Right cardiac atrium (tissue), 5 donors: ENCODE results near the gene CKS1B. TPM values are rescaled to one million over a fixed set of nuclear protein-coding genes. Genes with fewer than 3 reads are reported as not detected.

Source experiments
- ATAC-seq, 2 donors: fragments of 200-7000 bp; cut with Tn5 transposase; one replicate each; pipeline versions ENCODE4 v1.8.0 to v1.9.1; 2020; ENCODE audit warnings: moderate library complexity in 2 of 2, mild to moderate bottlenecking in 1 of 2
- DNase-seq, 3 donors: peaks; one replicate each; pipeline ENCODE4 v3.0.0-alpha.2; 2020
- H3K27ac ChIP-seq: one replicate; pipeline ENCODE4 v1.5.1; 2013; ENCODE audit warnings: mild to moderate bottlenecking, low read length, control low read depth, moderate library complexity
- H3K27me3 ChIP-seq: one replicate; pipeline ENCODE4 v1.6.1; 2013; ENCODE audit not compliant: control insufficient read depth, insufficient read depth
- H3K4me1 ChIP-seq: one replicate; pipeline ENCODE4 v1.6.1; 2013; ENCODE audit warnings: low read length; ENCODE audit not compliant: control insufficient read depth, insufficient read depth
- H3K4me3 ChIP-seq: one replicate; pipeline ENCODE4 v1.5.1; 2013; ENCODE audit warnings: low read length, control low read depth
- H3K9me3 ChIP-seq: one replicate; pipeline ENCODE4 v1.6.1; 2013; ENCODE audit warnings: low read length; ENCODE audit not compliant: control insufficient read depth
- WGBS: extraction: QIAGEN DNeasy Blood & Tissue Kit; methylation state at CpG from one replicate; pipeline ENCODE4 v1.1.7; 2013; 5-methylcytosine and 5-hydroxymethylcytosine counted together
- intact Hi-C, 4 donors: fragments of 100-400 bp; cut with DNase I; formaldehyde crosslinking; loops; one replicate each; pipeline versions ENCODE4 v1.11.0 to v1.14.0; 2022 to 2023
- polyA plus RNA-seq: library from polyadenylated mRNA; stranded (reverse); fragments of 200-250 nt; gene quantifications from one replicate; pipeline ENCODE4 v1.2.3, GENCODE V29; 2013
- total RNA-seq, 4 donors: library from RNA; stranded (reverse); fragmentation: NEBNext Ultra II Directional; extraction: Animal tissue kit (Norgen Biotek cat#: 25700); gene quantifications; one replicate each; pipeline ENCODE4 v1.2.1, GENCODE V29; 2021
- donor health status: healthy with polysubstance abuse.
- donor health status: DM: no; HTN: yes; CAD: no.
- donor health status: DM: no; HTN: no; CAD: no.
- donor health status: DM: no; HTN: yes; CAD: no; lungs with severe emphysema.
- donor health status: DM: yes; HTN: yes; CAD: no.

The CKS1B gene
- total and polyA plus RNA-seq, 5 donors, result 19.9 to 28.9 (median 25.4) TPM

DNA sequence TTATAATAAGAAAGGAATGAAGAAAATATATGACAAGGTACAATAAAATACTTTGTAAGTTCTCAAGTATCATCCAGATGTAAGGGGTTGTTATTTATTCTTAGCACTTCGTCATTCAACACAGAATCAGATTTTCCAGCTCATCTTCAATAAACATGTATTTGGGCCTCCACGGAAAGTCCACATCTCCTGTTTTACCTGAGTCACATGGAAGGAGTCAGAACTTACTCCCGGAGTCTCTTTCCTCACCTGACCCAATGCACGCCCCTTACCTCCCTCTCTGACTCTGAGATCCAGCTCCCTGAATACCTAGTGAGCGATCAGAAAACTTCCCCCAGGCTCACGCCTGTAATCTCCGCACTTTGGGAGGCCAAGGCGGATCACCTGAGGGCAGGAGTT is 36.5 kb upstream of the CKS1B start:
- 75% methylated on average over 8 of the region's 8 CpGs for WGBS
- ATAC-seq, result no peak
- DNase-seq, result no peak
- intact Hi-C loops, result no loop called here
- Histone ChIP-seq H3K4me3 (peak overlapping the region; percentile 74), H3K27me3 (no peaks in the 10 kb centered on the region), H3K4me1 (peaks cover 9% of the 10 kb centered on the region), H3K27ac (peak overlapping the region; percentile 86), H3K9me3 (no peaks in the 10 kb centered on the region)

GRCh38 chr1:154938604-154939399 is 35.7 kb upstream of the CKS1B start:
- ATAC-seq (no peak), DNase-seq (no peak)
- Histone ChIP-seq H3K4me3 (no peak overlapping the region), H3K4me1 (peaks cover 9% of the 10 kb centered on the region), H3K27ac (peak overlapping the region; percentile 31), H3K27me3 (no peaks in the 10 kb centered on the region), H3K9me3 (no peaks in the 10 kb centered on the region)
- intact Hi-C loops, result no loop called here
- WGBS, result 93% methylated on average over 7 of the region's 7 CpGs

GRCh38 chr1:154940213-154940560 is 34.3 kb upstream of the CKS1B start:
- H3K9me3 ChIP-seq, result no peaks in the 10 kb centered on the region
- no peak for DNase-seq
- no peak overlapping the region for H3K4me3 ChIP-seq
- WGBS, result 83% methylated on average over 1 of the region's 1 CpG
- intact Hi-C loops, result no loop called here
- no peaks in the 10 kb centered on the region for H3K27me3 ChIP-seq
- no peak for ATAC-seq
- H3K4me1 ChIP-seq, result peaks cover 12% of the 10 kb centered on the region
- H3K27ac ChIP-seq, result no peak overlapping the region

DNA sequence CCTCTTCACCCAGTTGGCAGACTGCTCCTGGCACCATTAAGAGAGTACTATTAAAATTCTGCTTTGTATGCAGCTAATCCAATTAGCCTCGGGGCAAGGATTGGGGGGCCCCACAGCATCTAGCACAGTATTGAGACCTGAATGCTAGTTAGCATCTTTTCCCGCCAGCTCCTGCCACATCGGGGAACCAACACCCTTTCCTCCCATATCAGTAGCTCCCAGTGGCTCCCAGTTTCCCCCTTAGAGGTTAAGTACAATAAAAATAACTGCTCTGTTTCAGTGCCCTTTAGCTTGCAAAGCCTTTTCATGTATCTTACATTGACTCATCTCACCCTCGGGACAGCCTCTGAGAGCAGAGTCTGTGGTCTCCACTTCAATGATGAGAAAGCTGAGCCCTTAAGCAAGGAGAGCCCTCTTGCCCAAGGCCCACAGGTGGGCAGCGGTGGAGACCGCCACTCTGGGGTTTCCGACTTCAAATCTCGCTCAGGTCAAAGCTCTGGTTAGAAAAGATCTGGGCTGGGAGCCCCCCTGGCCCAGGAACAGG is 33.8 kb upstream of the CKS1B start:
- DNase-seq, result no peak
- no peak overlapping the region for H3K4me3 ChIP-seq
- no peaks in the 10 kb centered on the region for H3K27me3 ChIP-seq
- H3K4me1 ChIP-seq, result peaks cover 10% of the 10 kb centered on the region
- no peaks in the 10 kb centered on the region for H3K9me3 ChIP-seq
- intact Hi-C loops, result no loop called here
- no peak for ATAC-seq
- 75% methylated on average over 8 of the region's 8 CpGs for WGBS
- no peak overlapping the region for H3K27ac ChIP-seq

- no peak for DNase-seq
- Histone ChIP-seq H3K27ac (no peak overlapping the region), H3K4me3 (no peak overlapping the region), H3K9me3 (no peaks in the 10 kb centered on the region), H3K4me1 (peaks cover 9% of the 10 kb centered on the region), H3K27me3 (no peaks in the 10 kb centered on the region)
- intact Hi-C loops, result no loop called here
- no peak for ATAC-seq
- 63% methylated on average over 5 of the region's 5 CpGs for WGBS
Observed at GRCh38 chr1:154941333-154942013, 33.0 kb upstream of the CKS1B start.

DNA sequence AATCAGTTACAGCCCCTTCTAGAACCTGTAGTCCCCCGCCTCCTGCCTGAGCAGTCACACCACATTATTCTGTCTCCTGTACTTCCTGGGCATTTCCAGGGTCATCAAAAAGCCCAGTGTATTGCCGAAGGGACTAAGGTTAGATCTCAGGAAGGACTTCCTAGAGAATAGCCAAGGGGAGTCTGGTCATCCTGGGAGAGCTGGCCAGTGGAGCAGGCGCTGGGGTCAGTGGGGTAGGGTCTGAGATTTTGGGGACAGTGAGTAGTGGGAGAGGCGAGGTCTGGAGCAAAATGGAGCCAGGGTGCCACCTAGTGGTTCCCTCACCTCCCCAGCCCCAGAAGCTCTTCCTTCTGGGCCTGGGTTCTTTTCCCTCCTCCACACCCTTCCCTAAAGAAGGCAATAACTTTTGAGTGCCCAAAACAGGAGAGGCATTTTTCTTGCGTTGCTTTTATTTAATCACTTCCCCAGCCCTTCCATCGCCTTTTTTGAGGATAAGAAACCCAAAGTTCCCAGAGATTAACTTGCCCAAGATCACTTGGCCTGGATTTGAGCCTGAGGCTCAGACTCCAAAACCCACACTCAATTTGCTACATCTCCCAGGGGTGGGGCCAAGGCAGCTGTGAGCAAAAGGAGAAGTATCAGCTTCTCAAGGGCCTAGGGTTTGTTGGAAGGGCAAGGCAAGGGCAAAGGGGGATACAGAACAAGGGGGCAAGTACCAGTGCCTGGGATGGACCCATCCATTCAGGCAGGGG is 30.7 kb upstream of the CKS1B start:
- Histone ChIP-seq H3K4me1 (peaks cover 6% of the 10 kb centered on the region), H3K9me3 (no peaks in the 10 kb centered on the region), H3K27ac (peak overlapping the region; percentile 42), H3K4me3 (no peak overlapping the region), H3K27me3 (no peaks in the 10 kb centered on the region)
- 41% methylated on average over 6 of the region's 6 CpGs for WGBS
- intact Hi-C loops, result no loop called here
- ATAC-seq (peak; percentile 32 to 48), DNase-seq (peak in 2 of 3 donors; percentile 64 to 73)

DNA sequence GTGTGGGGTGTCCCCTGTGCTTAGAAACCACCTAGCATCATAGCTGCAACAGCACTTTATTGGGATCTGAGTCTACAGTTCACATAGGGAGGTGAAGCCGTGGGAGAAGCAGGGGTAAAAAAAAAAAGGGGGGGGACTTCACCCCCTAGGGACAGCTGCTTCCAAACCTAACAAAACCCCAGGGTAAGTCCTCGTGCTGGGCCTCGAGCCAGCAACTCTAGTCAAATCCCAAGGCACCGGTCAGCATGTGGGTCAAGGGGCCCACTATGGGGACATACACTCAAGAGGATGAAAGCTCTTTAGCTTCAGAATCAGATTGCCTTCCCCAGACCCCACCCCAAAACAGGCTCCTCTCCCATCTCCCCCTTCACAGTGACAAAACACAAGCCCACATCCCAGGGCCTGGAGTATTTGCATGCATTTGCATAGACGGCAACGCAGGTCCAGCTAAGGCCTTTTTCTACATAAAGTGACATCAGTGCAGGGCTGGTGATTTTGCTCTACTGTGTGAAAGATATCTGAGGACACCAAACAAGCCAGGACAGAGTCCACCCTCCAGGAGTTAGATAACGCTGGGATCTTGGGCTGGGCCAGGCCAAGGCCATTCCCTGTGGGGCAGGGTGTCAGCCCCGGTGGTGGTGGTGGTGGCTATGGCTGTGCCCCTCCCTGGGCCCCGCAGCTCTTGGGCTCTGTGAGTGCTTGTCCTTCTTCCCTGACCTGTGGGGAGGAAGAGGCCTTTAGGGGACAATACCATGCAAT is 29.9 kb upstream of the CKS1B start:
- DNase-seq (peak in 1 of 3 donors; percentile 74), ATAC-seq (no peak)
- WGBS, result 38% methylated on average over 9 of the region's 9 CpGs
- peaks cover 6% of the 10 kb centered on the region for H3K4me1 ChIP-seq
- no peaks in the 10 kb centered on the region for H3K27me3 ChIP-seq
- intact Hi-C loops, result no loop called here
- H3K4me3 ChIP-seq, result no peak overlapping the region
- H3K27ac ChIP-seq, result peak overlapping the region; percentile 42
- H3K9me3 ChIP-seq, result no peaks in the 10 kb centered on the region

GRCh38 chr1:154945160-154945961 is 29.1 kb upstream of the CKS1B start:
- intact Hi-C loops, result no loop called here
- Histone ChIP-seq H3K27me3 (no peaks in the 10 kb centered on the region), H3K9me3 (no peaks in the 10 kb centered on the region), H3K27ac (peak overlapping the region; percentile 9), H3K4me1 (peaks cover 3% of the 10 kb centered on the region), H3K4me3 (no peak overlapping the region)
- no peak for ATAC-seq
- 80% methylated on average over 15 of the region's 15 CpGs for WGBS
- DNase-seq, result no peak

DNA sequence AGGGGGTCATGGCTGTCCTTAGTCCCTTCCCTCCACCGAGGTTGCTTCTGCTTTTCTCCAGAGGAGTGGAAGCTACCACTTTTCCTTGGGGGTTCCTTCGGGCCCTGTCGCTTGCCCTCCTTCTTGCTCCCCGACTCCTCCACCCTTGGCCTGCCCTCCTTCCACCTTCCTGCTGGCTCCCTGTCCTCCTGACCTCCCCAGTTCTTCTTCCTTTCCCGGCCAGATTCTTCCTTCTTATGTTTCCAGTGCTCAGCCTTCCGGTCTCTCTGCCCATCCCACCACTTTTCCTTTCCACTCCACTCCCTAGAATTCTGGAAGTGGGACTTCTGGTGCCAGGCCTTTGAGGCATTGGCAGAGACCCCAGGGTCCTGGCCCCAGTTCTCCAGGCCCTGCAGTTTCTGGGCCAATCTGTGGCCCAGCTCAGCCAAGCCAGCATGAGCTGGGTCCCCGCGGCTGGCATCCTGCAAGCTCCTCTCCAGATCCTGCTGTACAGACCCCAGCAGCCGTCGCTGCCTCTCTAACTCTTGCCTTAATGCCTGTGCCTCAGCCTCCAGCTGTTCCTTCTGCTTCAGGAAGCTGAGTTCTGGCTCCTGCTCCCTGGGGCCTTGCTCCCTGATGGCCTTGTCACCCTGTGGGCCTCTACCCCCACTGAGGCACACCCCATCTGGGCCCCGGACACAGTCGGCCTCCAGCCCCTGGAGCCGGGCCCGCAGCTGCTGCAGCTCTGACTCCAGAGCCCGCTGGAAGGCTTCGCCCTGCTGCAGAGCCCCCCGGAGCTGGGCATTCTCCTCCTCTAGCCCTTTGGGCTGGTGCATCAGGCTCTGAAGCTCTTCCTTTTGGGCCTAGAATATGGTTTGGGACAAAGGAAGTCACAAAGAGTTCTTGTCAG is 28.3 kb upstream of the CKS1B start:
- Histone ChIP-seq H3K4me3 (no peak overlapping the region), H3K27me3 (no peaks in the 10 kb centered on the region), H3K4me1 (peaks cover 3% of the 10 kb centered on the region), H3K27ac (no peak overlapping the region), H3K9me3 (no peaks in the 10 kb centered on the region)
- peak in 1 of 3 donors; percentile 21 for DNase-seq
- no peak for ATAC-seq
- intact Hi-C loops, result no loop called here
- 78% methylated on average over 17 of the region's 17 CpGs for WGBS
